MM.1S (cell line): Measurements from ENCODE around the gene ADARB2.

Experiments used
- DNase-seq: peaks from one replicate; pipeline ENCODE4 v3.0.0-alpha.2; 2015
- H2AFZ ChIP-seq: fragments of 300-600 bp; sonication (generic); 2 replicates; pipeline ENCODE4 v1.6.0; 2016; ENCODE audit warnings: antibody characterized with exemption, low read length
- H3F3A ChIP-seq: fragments of 300-600 bp; sonication (generic); 2 replicates; pipeline ENCODE4 v1.6.1; 2016; ENCODE audit warnings: mild to moderate bottlenecking, antibody characterized with exemption, low read length, moderate library complexity, mixed read lengths; ENCODE audit not compliant: insufficient read depth
- H3K27ac ChIP-seq: fragments of 300-600 bp; sonication (generic); 2 replicates; pipeline ENCODE4 v1.5.1; 2016; ENCODE audit warnings: mild to moderate bottlenecking, low read length
- H3K27me3 ChIP-seq: fragments of 300-600 bp; sonication (generic); replicated peaks from 2 replicates; pipeline ENCODE4 v1.6.0; 2016; ENCODE audit warnings: low read length; ENCODE audit not compliant: insufficient read depth
- H3K36me3 ChIP-seq: fragments of 300-600 bp; sonication (generic); replicated peaks from 2 replicates; pipeline ENCODE4 v1.6.1; 2016; ENCODE audit warnings: mild to moderate bottlenecking, low read length, mixed read lengths; ENCODE audit not compliant: insufficient read depth
- H3K4me1 ChIP-seq: fragments of 300-600 bp; sonication (generic); 2 replicates; pipeline ENCODE4 v1.6.1; 2016; ENCODE audit warnings: low read length, mixed read lengths
- H3K4me2 ChIP-seq: fragments of 300-600 bp; sonication (generic); 2 replicates; pipeline ENCODE4 v1.6.0; 2016; ENCODE audit warnings: low read depth, low read length
- H3K4me3 ChIP-seq: fragments of 300-600 bp; sonication (generic); 2 replicates; pipeline ENCODE4 v1.5.1; 2016; ENCODE audit warnings: low read length, mixed read lengths
- H3K79me2 ChIP-seq: fragments of 300-600 bp; sonication (generic); 2 replicates; pipeline ENCODE4 v1.6.1; 2016; ENCODE audit warnings: mixed run types, low read length, mixed read lengths
- H3K9ac ChIP-seq: fragments of 300-600 bp; sonication (generic); 2 replicates; pipeline ENCODE4 v1.6.1; 2016; ENCODE audit warnings: low read length, mixed read lengths
- H3K9me2 ChIP-seq: fragments of 300-600 bp; sonication (generic); replicated peaks from 2 replicates; pipeline ENCODE4 v1.6.1; 2016; ENCODE audit warnings: mild to moderate bottlenecking, low read length, mixed read lengths; ENCODE audit not compliant: insufficient read depth
- H3K9me3 ChIP-seq: fragments of 300-600 bp; sonication (generic); replicated peaks from 2 replicates; pipeline ENCODE4 v1.6.1; 2016; ENCODE audit warnings: mild to moderate bottlenecking, low read length, mixed read lengths; ENCODE audit not compliant: insufficient read depth
- H4K20me1 ChIP-seq: fragments of 300-600 bp; sonication (generic); 2 replicates; pipeline ENCODE4 v1.6.1; 2016; ENCODE audit warnings: mild to moderate bottlenecking, low read length, moderate library complexity, mixed read lengths; ENCODE audit not compliant: insufficient read depth
- CTCF ChIP-seq: fragments of 300-600 bp; sonication (generic); IDR thresholded peaks from 2 replicates; pipeline ENCODE4 v1.5.1; 2016; ENCODE audit warnings: antibody characterized with exemption, low read length, mixed read lengths
- EZH2 ChIP-seq: fragments of 300-600 bp; sonication (generic); optimal IDR thresholded peaks from 2 replicates; pipeline ENCODE3; 2017; ENCODE audit warnings: low read depth, mild to moderate bottlenecking, antibody characterized with exemption, low read length, mixed read lengths
- EZH2phosphoT487 ChIP-seq: fragments of 300-600 bp; sonication (generic); IDR thresholded peaks from 2 replicates; pipeline ENCODE4 v1.6.1; 2018; ENCODE audit warnings: antibody characterized with exemption, low read length

ADARB2 gene

GRCh38 chr10:1571587-1572237 is 165.6 kb downstream of the ADARB2 start:
- H3K9me3 ChIP-seq = no peaks in the 10 kb centered on the region
- no peak overlapping the region for H2AFZ ChIP-seq
- H3F3A ChIP-seq = no peaks in the 10 kb centered on the region
- no peak overlapping the region for H3K9ac ChIP-seq
- H3K27me3 ChIP-seq = no peaks in the 10 kb centered on the region
- no peak for TF ChIP-seq EZH2
- no peak for TF ChIP-seq CTCF
- no peak for TF ChIP-seq EZH2phosphoT487
- no peaks in the 10 kb centered on the region for H3K36me3 ChIP-seq
- no peaks in the 10 kb centered on the region for H3K9me2 ChIP-seq
- H3K27ac ChIP-seq = no peak overlapping the region
- no peaks in the 10 kb centered on the region for H4K20me1 ChIP-seq
- no peak for DNase-seq
- no peak overlapping the region for H3K4me2 ChIP-seq
- no peaks in the 10 kb centered on the region for H3K4me1 ChIP-seq
- H3K79me2 ChIP-seq = no peaks in the 10 kb centered on the region
- H3K4me3 ChIP-seq = no peak overlapping the region

GRCh38 chr10:1570416-1571051 is 166.8 kb downstream of the ADARB2 start:
- TF ChIP-seq EZH2 (no peak), CTCF (no peak), EZH2phosphoT487 (no peak)
- Histone ChIP-seq H3K27me3 (no peaks in the 10 kb centered on the region), H3K4me3 (no peak overlapping the region), H2AFZ (no peak overlapping the region), H3F3A (no peaks in the 10 kb centered on the region), H3K79me2 (no peaks in the 10 kb centered on the region), H3K4me2 (no peak overlapping the region), H3K9me3 (no peaks in the 10 kb centered on the region), H4K20me1 (no peaks in the 10 kb centered on the region), H3K36me3 (no peaks in the 10 kb centered on the region), H3K4me1 (no peaks in the 10 kb centered on the region), H3K9me2 (no peaks in the 10 kb centered on the region), H3K9ac (no peak overlapping the region), H3K27ac (no peak overlapping the region)
- no peak for DNase-seq

- H3K9me2 ChIP-seq = no peaks in the 10 kb centered on the region
- no peak for TF ChIP-seq EZH2
- no peak for TF ChIP-seq CTCF
- TF ChIP-seq EZH2phosphoT487 = no peak
- no peak overlapping the region for H3K27ac ChIP-seq
- no peaks in the 10 kb centered on the region for H3K4me1 ChIP-seq
- H3K36me3 ChIP-seq = no peaks in the 10 kb centered on the region
- H3F3A ChIP-seq = no peaks in the 10 kb centered on the region
- H2AFZ ChIP-seq = no peak overlapping the region
- H3K9ac ChIP-seq = no peak overlapping the region
- H3K4me3 ChIP-seq = no peak overlapping the region
- H3K4me2 ChIP-seq = no peak overlapping the region
- H3K79me2 ChIP-seq = no peaks in the 10 kb centered on the region
- DNase-seq = no peak
- H4K20me1 ChIP-seq = no peaks in the 10 kb centered on the region
- H3K9me3 ChIP-seq = no peaks in the 10 kb centered on the region
- no peaks in the 10 kb centered on the region for H3K27me3 ChIP-seq
Measured at GRCh38 chr10:1569208-1569607, 168.1 kb downstream of the ADARB2 start.
